ENCODE data around the gene MYO5A. TPM values are rescaled to one million over a fixed set of nuclear protein-coding genes. Genes with fewer than 3 reads are reported as not detected.

Gene MYO5A
- total RNA-seq, 1 donor: 54.3 TPM

DNA sequence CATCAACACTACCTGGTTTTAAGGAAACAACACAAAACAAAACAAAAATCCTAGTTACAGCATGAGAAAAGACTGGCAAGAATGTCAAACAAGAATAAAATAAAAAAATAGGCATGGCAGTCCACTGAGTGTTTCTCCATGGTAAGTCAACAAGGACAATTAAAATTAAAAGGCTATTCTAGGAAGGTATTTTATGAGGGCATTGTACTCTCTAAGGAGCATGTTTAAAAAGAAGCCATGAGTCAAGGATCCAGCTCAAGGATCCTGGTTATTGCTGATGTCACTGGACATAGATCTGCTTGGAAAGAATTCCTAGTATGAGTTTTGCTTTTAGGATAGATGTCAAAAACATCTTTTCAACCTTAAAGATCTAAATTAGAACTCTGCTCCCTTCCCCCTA is 106.7 kb downstream of the MYO5A start:
- Histone ChIP-seq H3K4me1 (ENCODE audit: insufficient read depth, low read length) (no peaks in the 10 kb centered on the region), H3K27ac (ENCODE audit: low read depth, low read length) (no peak overlapping the region), H3K4me3 (ENCODE audit: insufficient read depth, low read length) (no peak overlapping the region), H2AFZ (ENCODE audit: low read length) (no peak overlapping the region), H3K27me3 (ENCODE audit: insufficient read depth, low read length) (no peaks in the 10 kb centered on the region), H3K79me2 (ENCODE audit: insufficient read depth, low read length) (no peaks in the 10 kb centered on the region), H3K36me3 (ENCODE audit: insufficient read depth, low read length) (no peaks in the 10 kb centered on the region), H3K9me3 (ENCODE audit: low read depth, low read length) (no peaks in the 10 kb centered on the region), H4K20me1 (ENCODE audit: insufficient read depth, low read length) (no peaks in the 10 kb centered on the region), H3K4me2 (ENCODE audit: insufficient read depth, low read length) (no peak overlapping the region)
- DNase-seq (ENCODE audit: insufficient read length, low spot score, missing footprints): no peak
- TF ChIP-seq, protein P1, sequence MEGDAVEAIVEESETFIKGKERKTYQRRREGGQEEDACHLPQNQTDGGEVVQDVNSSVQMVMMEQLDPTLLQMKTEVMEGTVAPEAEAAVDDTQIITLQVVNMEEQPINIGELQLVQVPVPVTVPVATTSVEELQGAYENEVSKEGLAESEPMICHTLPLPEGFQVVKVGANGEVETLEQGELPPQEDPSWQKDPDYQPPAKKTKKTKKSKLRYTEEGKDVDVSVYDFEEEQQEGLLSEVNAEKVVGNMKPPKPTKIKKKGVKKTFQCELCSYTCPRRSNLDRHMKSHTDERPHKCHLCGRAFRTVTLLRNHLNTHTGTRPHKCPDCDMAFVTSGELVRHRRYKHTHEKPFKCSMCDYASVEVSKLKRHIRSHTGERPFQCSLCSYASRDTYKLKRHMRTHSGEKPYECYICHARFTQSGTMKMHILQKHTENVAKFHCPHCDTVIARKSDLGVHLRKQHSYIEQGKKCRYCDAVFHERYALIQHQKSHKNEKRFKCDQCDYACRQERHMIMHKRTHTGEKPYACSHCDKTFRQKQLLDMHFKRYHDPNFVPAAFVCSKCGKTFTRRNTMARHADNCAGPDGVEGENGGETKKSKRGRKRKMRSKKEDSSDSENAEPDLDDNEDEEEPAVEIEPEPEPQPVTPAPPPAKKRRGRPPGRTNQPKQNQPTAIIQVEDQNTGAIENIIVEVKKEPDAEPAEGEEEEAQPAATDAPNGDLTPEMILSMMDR (IDR thresholded peaks at IDR 0.05; ENCODE audit: extremely low read depth, low read depth, low read length): no peak

DNA sequence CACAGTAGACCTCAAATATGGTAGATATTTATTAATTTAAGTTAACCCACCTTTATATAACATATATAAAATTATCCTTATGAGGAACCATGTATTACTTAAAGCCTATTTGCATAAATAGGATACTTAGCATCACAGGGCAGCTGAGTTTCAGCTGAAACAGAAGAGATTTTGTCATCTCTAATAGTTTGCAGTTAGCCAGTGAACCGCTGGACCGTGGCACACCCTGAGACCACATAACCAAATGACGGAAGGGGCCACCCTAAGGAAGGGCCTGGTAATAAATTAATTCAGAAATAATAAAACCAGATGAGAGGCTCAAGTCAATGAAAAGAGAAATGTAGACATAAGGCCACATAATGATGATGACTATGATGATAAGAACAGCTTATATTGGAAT is 107.7 kb downstream of the MYO5A start:
- TF ChIP-seq, protein P1 (IDR thresholded peaks at IDR 0.05; ENCODE audit: extremely low read depth, low read depth, low read length): no peak
- Histone ChIP-seq H3K27ac (ENCODE audit: low read depth, low read length) (no peak overlapping the region), H3K4me1 (ENCODE audit: insufficient read depth, low read length) (no peaks in the 10 kb centered on the region), H3K4me2 (ENCODE audit: insufficient read depth, low read length) (no peak overlapping the region), H3K4me3 (ENCODE audit: insufficient read depth, low read length) (no peak overlapping the region), H2AFZ (ENCODE audit: low read length) (no peak overlapping the region), H3K79me2 (ENCODE audit: insufficient read depth, low read length) (no peaks in the 10 kb centered on the region), H3K36me3 (ENCODE audit: insufficient read depth, low read length) (no peaks in the 10 kb centered on the region), H3K27me3 (ENCODE audit: insufficient read depth, low read length) (no peaks in the 10 kb centered on the region), H3K9me3 (ENCODE audit: low read depth, low read length) (no peaks in the 10 kb centered on the region), H4K20me1 (ENCODE audit: insufficient read depth, low read length) (no peaks in the 10 kb centered on the region)
- DNase-seq (ENCODE audit: insufficient read length, low spot score, missing footprints): no peak

GRCh38 chr15:52419494-52419893 is 109.2 kb downstream of the MYO5A start:
- Histone ChIP-seq H4K20me1 (ENCODE audit: insufficient read depth, low read length) (no peaks in the 10 kb centered on the region), H2AFZ (ENCODE audit: low read length) (no peak overlapping the region), H3K9me3 (ENCODE audit: low read depth, low read length) (no peaks in the 10 kb centered on the region), H3K4me1 (ENCODE audit: insufficient read depth, low read length) (no peaks in the 10 kb centered on the region), H3K27me3 (ENCODE audit: insufficient read depth, low read length) (no peaks in the 10 kb centered on the region), H3K36me3 (ENCODE audit: insufficient read depth, low read length) (no peaks in the 10 kb centered on the region), H3K27ac (ENCODE audit: low read depth, low read length) (no peak overlapping the region), H3K79me2 (ENCODE audit: insufficient read depth, low read length) (no peaks in the 10 kb centered on the region), H3K4me2 (ENCODE audit: insufficient read depth, low read length) (no peak overlapping the region), H3K4me3 (ENCODE audit: insufficient read depth, low read length) (no peak overlapping the region)
- TF ChIP-seq, protein P1 (IDR thresholded peaks at IDR 0.05; ENCODE audit: extremely low read depth, low read depth, low read length): no peak
- DNase-seq (ENCODE audit: insufficient read length, low spot score, missing footprints): no peak

DNA sequence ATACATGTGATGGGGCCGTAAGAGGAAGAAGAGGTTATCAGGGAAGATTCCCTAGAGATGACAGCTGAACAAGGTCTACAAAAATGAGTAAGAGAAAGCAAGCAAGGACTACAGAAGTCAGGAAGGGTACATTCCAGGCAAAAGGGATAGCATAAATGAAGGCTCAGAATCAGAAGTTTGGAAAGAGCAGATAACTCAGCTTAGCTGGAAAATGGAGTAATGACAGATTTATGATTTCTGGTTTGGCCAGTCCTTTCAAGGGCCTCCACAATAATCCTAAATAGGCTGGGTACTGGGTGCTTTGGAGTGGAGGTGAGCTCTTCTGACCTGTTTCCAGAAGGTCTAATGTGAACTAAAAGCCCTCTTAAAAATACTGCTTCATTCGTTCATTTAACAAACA is 110.7 kb downstream of the MYO5A start:
- Histone ChIP-seq H3K27ac (ENCODE audit: low read depth, low read length) (no peak overlapping the region), H3K4me2 (ENCODE audit: insufficient read depth, low read length) (no peak overlapping the region), H3K4me1 (ENCODE audit: insufficient read depth, low read length) (no peaks in the 10 kb centered on the region), H3K36me3 (ENCODE audit: insufficient read depth, low read length) (no peaks in the 10 kb centered on the region), H3K9me3 (ENCODE audit: low read depth, low read length) (no peaks in the 10 kb centered on the region), H3K4me3 (ENCODE audit: insufficient read depth, low read length) (no peak overlapping the region), H4K20me1 (ENCODE audit: insufficient read depth, low read length) (no peaks in the 10 kb centered on the region), H3K27me3 (ENCODE audit: insufficient read depth, low read length) (no peaks in the 10 kb centered on the region), H2AFZ (ENCODE audit: low read length) (no peak overlapping the region), H3K79me2 (ENCODE audit: insufficient read depth, low read length) (no peaks in the 10 kb centered on the region)
- DNase-seq (ENCODE audit: insufficient read length, low spot score, missing footprints): no peak
- TF ChIP-seq, protein P1 (IDR thresholded peaks at IDR 0.05; ENCODE audit: extremely low read depth, low read depth, low read length): no peak
